Lower lobe of right lung (tissue), 2 donors: ENCODE data around the gene DENND5A. TPM values are rescaled to one million over a fixed set of nuclear protein-coding genes. Genes with fewer than 3 reads are reported as not detected.
A peak's percentile ranks its signal among the peaks of the same experiment; 100 is the strongest.
"Not testable (repeated sequence)": the region's sequence is repeated elsewhere in the genome, so short reads cannot be mapped to it uniquely, and the experiment has no call there.

ENCODE experiments used
- ATAC-seq, 2 donors: fragments of 200-7000 bp; cut with Tn5 transposase; one replicate each; pipeline ENCODE4 v1.9.1; 2020 to 2022; ENCODE audit warnings: mild to moderate bottlenecking in 2 of 2, moderate library complexity in 2 of 2
- DNase-seq: peaks from one replicate; pipeline ENCODE4 v3.0.0-alpha.2; 2020
- H3K27ac ChIP-seq: fragments of 200-600 bp; one replicate; pipeline ENCODE4 v1.8.0; 2022
- H3K27me3 ChIP-seq: fragments of 200-600 bp; one replicate; pipeline ENCODE4 v1.8.0; 2022; ENCODE audit warnings: low read depth
- H3K36me3 ChIP-seq: fragments of 200-600 bp; one replicate; pipeline ENCODE4 v1.8.0; 2022; ENCODE audit warnings: mild to moderate bottlenecking
- H3K4me1 ChIP-seq: fragments of 200-600 bp; one replicate; pipeline ENCODE4 v1.8.0; 2022
- H3K4me3 ChIP-seq: fragments of 200-600 bp; one replicate; pipeline ENCODE4 v1.8.0; 2022; ENCODE audit warnings: mild to moderate bottlenecking
- H3K9me3 ChIP-seq: fragments of 200-600 bp; one replicate; pipeline ENCODE4 v1.8.0; 2022
- CTCF ChIP-seq: fragments of 200-600 bp; IDR thresholded peaks from one replicate; pipeline ENCODE4 v1.8.0; 2022; ENCODE audit warnings: antibody characterized with exemption, mild to moderate bottlenecking
- intact Hi-C: fragments of 100-400 bp; cut with DNase I; formaldehyde crosslinking; loops from one replicate; pipeline ENCODE4 v1.11.0; 2022
- total RNA-seq: library from RNA; stranded (reverse); fragmentation: NEBNext Ultra II Directional; extraction: Animal tissue kit (Norgen Biotek cat#: 25700); gene quantifications from one replicate; pipeline ENCODE4 v1.2.1, GENCODE V29; 2021
- donor health status: DM: no; HTN: yes; CAD: no; lungs with severe emphysema.

The DENND5A gene
- total RNA-seq, 1 donor from 2014 or later, result 97.5 TPM

GRCh38 chr11:9232482-9232881, 32.7 kb downstream of the DENND5A start:
- no peak for TF ChIP-seq CTCF
- DNase-seq (no peak), ATAC-seq (no peak)
- H3K4me1 ChIP-seq, result peaks cover 28% of the 10 kb centered on the region
- H3K27me3 ChIP-seq, result no peaks in the 10 kb centered on the region
- H3K36me3 ChIP-seq, result no peaks in the 10 kb centered on the region
- H3K27ac ChIP-seq, result no peak overlapping the region
- intact Hi-C loops, result no loop called here
- H3K4me3 ChIP-seq, result no peak overlapping the region
- H3K9me3 ChIP-seq, result no peaks in the 10 kb centered on the region

GRCh38 chr11:9231848-9232177, 33.3 kb downstream of the DENND5A start:
- no peaks in the 10 kb centered on the region for H3K27me3 ChIP-seq
- peak overlapping the region; percentile 66 for H3K27ac ChIP-seq
- intact Hi-C loops, result no loop called here
- peaks cover 28% of the 10 kb centered on the region for H3K4me1 ChIP-seq
- ATAC-seq (peak; percentile 55 to 66), DNase-seq (no peak)
- H3K9me3 ChIP-seq, result no peaks in the 10 kb centered on the region
- H3K36me3 ChIP-seq, result no peaks in the 10 kb centered on the region
- TF ChIP-seq CTCF, result no peak
- peak overlapping the region; percentile 43 for H3K4me3 ChIP-seq

- intact Hi-C loops, result no loop called here
- H3K4me1 ChIP-seq, result peaks cover 28% of the 10 kb centered on the region
- ATAC-seq (no peak), DNase-seq (no peak)
- no peaks in the 10 kb centered on the region for H3K36me3 ChIP-seq
- no peak overlapping the region for H3K4me3 ChIP-seq
- H3K9me3 ChIP-seq, result no peaks in the 10 kb centered on the region
- no peak for TF ChIP-seq CTCF
- H3K27me3 ChIP-seq, result no peaks in the 10 kb centered on the region
- no peak overlapping the region for H3K27ac ChIP-seq
These were observed 34.9 kb downstream of the DENND5A start for GRCh38 chr11:9230296-9230695.

- DNase-seq, result no peak
- H3K4me3 ChIP-seq, result no peak overlapping the region
- H3K4me1 ChIP-seq, result peaks cover 28% of the 10 kb centered on the region
- no peak for TF ChIP-seq CTCF
- no peak for ATAC-seq
- H3K9me3 ChIP-seq, result no peaks in the 10 kb centered on the region
- intact Hi-C loops, result no loop called here
- no peaks in the 10 kb centered on the region for H3K36me3 ChIP-seq
- H3K27me3 ChIP-seq, result no peaks in the 10 kb centered on the region
- H3K27ac ChIP-seq, result no peak overlapping the region
These were observed 37.1 kb downstream of the DENND5A start for GRCh38 chr11:9228091-9228490.

GRCh38 chr11:9225748-9226298, 39.3 kb downstream of the DENND5A start:
- no peak overlapping the region for H3K27ac ChIP-seq
- H3K36me3 ChIP-seq, result no peaks in the 10 kb centered on the region
- no peak overlapping the region for H3K4me3 ChIP-seq
- no peaks in the 10 kb centered on the region for H3K9me3 ChIP-seq
- H3K4me1 ChIP-seq, result peaks cover 12% of the 10 kb centered on the region
- ATAC-seq (no peak), DNase-seq (no peak)
- no peak for TF ChIP-seq CTCF
- intact Hi-C loops, result no loop called here
- H3K27me3 ChIP-seq, result no peaks in the 10 kb centered on the region

- no peak for TF ChIP-seq CTCF
- H3K4me3 ChIP-seq, result no peak overlapping the region
- H3K36me3 ChIP-seq, result no peaks in the 10 kb centered on the region
- DNase-seq (no peak), ATAC-seq (no peak)
- H3K9me3 ChIP-seq, result no peaks in the 10 kb centered on the region
- no peak overlapping the region for H3K27ac ChIP-seq
- intact Hi-C loops, result no loop called here
- no peaks in the 10 kb centered on the region for H3K27me3 ChIP-seq
- H3K4me1 ChIP-seq, result peaks cover 14% of the 10 kb centered on the region
These were observed 42.5 kb downstream of the DENND5A start for GRCh38 chr11:9222654-9223053.

GRCh38 chr11:9220853-9221252, 44.3 kb downstream of the DENND5A start:
- ATAC-seq, H3K4me3 ChIP-seq, H3K9me3 ChIP-seq, H3K27me3 ChIP-seq, H3K36me3 ChIP-seq, H3K27ac ChIP-seq, intact Hi-C loops, DNase-seq: not testable (repeated sequence)
- peaks cover 14% of the 10 kb centered on the region for H3K4me1 ChIP-seq
